Fibroblast of villous mesenchyme (primary cell): ENCODE results near the gene ATP1A2. TPM values are rescaled to one million over a fixed set of nuclear protein-coding genes. Genes with fewer than 3 reads are reported as not detected.

Experiments
- DNase-seq: peaks from one replicate; pipeline ENCODE4 v3.0.0-alpha.2; 2010; ENCODE audit warnings: low read depth
- H3K4me3 ChIP-seq: 2 replicates; pipeline ENCODE4 v1.5.1; 2011; ENCODE audit warnings: low read depth, mild to moderate bottlenecking, low read length
- total RNA-seq: library from RNA; depleted of rRNA; stranded (reverse); fragments of >200 nt; gene quantifications from 2 replicates; pipeline ENCODE4 v1.2.3, GENCODE V29; 2012
- TF ChIP-seq, protein P1 (sequence below): IDR thresholded peaks from 2 replicates; pipeline ENCODE4 v1.5.1; 2012; ENCODE audit warnings: low read depth, mild to moderate bottlenecking, low read length; ENCODE audit not compliant: insufficient read depth

Gene ATP1A2
- total RNA-seq, 1 donor: not detected

DNA sequence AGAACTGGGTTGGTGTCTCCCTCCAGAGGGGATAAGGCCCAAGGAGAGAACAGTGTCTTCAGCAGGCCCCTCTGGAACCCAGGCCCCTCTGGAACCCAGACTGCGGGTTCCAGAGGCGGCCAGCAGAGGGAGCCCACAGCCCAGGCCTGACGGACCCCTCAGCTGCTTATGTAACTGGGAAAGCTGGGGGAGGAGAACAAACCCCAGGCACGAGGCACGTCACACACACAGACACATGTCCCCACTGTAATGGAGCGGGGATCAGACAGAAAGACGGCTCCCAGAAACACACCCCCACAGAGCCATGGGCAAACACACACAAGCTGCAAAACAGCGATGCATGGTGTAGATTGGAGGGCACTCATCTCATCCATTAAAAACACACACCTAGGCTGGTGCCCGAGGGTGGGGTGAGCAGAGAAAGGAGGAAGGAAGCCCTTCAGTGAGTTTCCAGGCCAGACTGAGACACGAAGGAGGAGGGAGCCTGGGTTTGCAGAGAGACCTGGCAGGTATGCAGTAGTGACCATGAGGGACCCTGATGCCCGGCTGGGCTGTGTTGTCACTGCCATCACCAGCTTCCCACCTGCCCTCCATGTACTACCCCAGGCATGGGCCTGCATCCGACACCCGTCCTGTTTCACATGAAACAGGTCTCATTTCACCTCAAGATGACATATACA is 14.4 kb upstream of the ATP1A2 start:
- H3K4me3 ChIP-seq: no peak overlapping the region
- peak; percentile 69 for DNase-seq
- TF ChIP-seq, protein P1, sequence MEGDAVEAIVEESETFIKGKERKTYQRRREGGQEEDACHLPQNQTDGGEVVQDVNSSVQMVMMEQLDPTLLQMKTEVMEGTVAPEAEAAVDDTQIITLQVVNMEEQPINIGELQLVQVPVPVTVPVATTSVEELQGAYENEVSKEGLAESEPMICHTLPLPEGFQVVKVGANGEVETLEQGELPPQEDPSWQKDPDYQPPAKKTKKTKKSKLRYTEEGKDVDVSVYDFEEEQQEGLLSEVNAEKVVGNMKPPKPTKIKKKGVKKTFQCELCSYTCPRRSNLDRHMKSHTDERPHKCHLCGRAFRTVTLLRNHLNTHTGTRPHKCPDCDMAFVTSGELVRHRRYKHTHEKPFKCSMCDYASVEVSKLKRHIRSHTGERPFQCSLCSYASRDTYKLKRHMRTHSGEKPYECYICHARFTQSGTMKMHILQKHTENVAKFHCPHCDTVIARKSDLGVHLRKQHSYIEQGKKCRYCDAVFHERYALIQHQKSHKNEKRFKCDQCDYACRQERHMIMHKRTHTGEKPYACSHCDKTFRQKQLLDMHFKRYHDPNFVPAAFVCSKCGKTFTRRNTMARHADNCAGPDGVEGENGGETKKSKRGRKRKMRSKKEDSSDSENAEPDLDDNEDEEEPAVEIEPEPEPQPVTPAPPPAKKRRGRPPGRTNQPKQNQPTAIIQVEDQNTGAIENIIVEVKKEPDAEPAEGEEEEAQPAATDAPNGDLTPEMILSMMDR: peak; percentile 98

DNA sequence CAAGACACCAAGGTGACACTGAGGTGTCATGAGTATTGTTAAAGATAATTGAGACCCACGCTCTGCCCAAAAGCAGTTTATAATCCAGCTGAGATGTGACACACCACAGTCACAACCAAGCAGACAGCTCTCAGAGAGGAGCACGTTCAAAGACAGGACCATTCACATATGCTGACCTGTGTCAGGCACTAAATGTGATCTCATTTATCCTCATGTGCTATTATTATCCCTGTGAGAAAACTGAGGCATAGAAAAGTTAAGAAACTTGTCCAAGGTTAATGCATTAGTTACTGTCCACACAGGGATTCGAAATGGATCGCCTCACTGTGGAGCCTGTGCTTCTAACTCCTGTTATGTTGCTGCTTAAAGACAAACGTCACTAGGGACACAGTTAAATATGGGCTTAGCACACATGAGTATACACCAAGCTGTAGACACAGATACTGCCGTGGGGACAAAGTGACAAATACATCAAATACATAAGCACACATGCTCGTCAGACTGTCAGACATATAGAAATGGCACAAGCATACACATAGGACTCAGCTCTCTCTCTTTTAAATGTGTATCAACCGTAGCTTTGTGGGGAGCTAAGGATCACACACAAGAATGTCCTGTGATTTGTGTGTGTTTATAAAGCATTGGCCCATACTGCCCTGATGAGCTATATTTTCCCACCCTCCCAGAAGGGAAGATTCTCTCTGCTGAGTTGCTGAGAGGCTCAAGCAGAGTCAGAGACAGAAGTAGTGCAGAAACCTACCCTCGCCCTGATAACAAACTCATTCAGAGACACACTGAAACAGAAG is 13.6 kb upstream of the ATP1A2 start:
- peak; percentile 20 for DNase-seq
- no peak overlapping the region for H3K4me3 ChIP-seq
- TF ChIP-seq, protein P1: no peak

DNA sequence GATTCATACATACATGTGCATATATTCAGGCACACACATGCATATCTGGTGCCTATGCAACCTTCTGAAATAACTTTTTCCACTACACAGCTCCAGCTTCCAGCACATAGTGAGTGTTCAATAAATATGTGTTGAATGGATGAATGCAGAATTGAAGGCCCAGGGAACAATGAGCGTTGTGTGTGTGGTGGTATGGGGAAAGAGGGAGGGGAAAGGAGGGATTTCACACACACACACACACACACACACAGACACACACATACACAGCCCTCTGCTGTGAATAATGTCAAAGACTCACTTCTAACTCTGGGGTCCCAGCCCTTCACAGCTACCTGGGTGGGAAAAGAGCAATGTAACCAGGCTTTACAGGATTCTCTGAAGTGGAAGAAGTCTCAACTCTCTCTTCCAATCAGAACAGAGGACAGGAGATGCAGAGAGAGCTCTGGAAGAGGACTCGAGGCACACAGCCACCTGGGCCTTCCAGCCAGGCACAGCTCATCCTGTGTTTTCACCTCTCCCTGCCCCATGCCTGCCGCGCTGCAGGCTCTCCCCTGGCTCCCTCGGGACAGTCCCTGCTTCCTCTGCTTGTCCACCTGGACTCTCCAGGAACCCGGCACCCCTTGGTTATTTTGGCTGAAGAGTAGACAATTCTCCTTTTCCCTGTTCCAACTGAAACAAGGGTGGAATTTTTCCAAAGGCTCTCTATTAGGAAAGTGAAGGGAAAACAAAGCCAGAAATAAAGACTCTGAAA is 11.7 kb upstream of the ATP1A2 start:
- TF ChIP-seq, protein P1: no peak
- no peak overlapping the region for H3K4me3 ChIP-seq
- no peak for DNase-seq

DNA sequence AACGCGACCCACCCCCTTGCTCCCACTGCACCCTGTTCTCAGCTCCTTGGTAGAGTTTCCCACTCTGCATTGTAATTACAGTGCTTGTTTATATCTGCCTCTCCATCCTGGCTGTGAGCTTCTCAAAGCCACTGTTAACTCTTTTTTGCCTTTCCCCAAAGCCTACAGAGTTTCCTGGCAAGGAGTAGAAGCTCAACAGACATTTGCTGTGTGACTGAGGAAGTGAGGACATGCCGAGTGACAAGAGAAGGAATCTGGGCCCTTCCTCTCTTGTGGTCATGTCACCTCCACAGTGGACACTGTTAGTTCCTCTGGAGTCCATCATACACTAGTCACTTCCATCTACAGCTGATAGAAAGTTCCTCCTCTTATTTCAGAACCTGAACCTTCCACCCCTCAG is 11.1 kb upstream of the ATP1A2 start:
- TF ChIP-seq, protein P1: no peak

DNA sequence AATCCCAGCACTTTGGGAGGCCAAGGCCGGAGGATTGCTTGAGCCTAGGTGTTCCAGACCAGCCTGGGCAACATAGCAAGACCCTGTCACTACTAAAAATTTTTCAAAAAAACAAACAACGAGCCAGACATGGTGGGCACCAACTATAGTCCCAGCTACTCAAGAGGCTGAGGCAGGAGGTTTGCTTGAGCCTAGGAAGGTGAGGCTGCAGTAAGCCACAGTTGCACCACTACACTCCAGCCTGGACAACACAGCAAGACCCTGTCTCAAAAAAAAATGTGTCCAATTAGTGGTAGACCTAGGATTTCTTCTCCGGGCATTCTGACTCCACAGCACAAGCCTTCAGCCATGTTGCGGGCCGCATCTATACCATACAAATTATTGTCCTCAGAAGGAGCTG is 10.4 kb upstream of the ATP1A2 start:
- DNase-seq: no peak
- H3K4me3 ChIP-seq: no peak overlapping the region
- TF ChIP-seq, protein P1: no peak

More for the DNA sequence above, 11.1 kb upstream of the ATP1A2 start:
- DNase-seq: no peak
- no peak overlapping the region for H3K4me3 ChIP-seq

DNA sequence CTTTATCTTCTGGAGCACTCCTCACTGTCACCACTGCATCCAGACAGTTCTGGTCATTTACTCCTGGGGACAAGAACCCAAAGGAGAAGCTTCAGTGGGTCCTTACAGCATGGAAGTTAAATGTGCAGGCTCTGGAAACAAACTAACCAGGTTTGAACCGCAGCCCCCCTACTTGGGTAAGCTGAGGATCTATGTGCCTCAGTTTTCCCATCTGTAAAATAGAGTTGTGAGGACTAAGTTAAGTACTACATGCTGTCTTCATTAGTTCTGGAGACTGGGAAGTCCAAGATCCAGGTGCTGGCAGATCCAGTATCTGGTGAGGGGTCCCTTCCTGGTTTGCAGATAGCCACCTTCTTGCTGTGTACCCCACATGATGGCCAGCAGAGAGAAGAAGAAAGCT is 8.0 kb upstream of the ATP1A2 start:
- no peak for DNase-seq
- TF ChIP-seq, protein P1: no peak
- H3K4me3 ChIP-seq: no peak overlapping the region
